Fibroblast of skin of left biceps (primary cell): ENCODE measurements around the gene ISLR2.

Experiments used
- DNase-seq, 2 experiments: peaks; one replicate each; pipeline ENCODE4 v3.0.0-alpha.2; 2013; ENCODE audit warnings: low read depth in 2 of 2

Gene ISLR2

DNA sequence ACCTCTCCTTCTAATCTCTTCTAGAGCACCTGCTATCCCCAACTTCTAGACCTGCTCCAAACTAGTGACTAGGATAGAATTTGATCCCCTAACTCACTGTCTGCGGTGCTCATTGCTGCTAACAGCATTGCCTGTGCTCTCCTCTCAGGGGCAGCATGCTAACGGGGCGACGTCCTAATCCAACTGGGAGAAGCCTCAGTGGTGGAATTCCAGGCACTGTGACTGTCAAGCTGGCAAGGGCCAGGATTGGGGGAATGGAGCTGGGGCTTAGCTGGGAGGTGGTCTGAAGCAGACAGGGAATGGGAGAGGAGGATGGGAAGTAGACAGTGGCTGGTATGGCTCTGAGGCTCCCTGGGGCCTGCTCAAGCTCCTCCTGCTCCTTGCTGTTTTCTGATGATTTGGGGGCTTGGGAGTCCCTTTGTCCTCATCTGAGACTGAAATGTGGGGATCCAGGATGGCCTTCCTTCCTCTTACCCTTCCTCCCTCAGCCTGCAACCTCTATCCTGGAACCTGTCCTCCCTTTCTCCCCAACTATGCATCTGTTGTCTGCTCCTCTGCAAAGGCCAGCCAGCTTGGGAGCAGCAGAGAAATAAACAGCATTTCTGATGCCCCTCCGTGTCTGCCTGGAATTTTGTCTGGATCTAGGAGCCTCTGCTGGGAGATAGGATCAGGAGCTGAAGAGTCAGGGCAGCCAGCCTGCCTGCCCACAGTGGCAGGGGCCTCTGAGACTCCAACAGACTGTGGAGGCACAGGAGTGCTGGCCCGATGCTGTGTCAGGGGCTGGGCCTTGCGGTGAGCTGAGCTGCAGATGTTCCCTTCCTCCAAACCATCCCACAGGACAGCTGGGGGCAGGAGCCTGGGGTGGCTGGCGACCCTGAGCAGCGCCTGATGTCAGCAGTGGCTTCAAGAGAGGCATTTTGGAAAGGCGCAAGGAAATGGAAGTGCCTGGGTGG is 46.2 kb downstream of the ISLR2 start:
- no peak for DNase-seq

DNA sequence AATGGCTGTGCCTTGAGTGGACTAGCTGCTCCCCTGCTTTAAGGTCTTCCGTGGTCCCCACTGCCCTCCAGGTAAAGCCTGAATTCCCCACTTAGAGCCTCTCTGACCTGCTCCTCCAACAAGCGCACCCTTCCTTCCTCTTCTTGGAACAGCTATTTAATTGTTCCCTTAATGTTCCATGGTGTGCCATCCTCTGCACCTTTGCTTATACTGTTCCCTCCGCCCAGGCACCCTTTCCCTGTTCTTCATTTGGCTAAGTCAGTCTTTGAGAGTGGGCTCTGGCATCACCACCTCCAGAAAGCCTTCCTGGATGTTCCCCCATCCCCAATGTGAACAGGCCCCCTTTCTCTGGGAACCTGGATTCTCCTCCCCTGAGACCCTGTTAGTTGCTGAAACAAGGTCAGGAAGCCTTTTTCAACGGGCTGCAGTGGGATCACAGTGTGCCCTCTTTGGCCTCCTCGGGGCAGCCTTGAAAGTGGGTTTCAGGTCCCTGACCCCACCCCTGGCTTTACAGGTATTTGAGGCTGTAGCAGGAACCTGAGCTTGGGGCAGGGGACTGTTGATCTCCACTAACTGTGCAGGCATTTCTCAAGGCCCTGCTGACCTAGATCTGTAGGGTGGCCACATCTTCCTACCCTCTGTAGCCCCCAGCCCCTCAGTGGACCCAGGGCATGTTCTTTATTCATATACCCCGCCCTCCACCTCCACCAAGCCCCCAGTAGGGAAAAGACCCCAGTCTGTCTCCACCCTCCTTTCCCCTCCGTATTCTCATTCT is 48.1 kb downstream of the ISLR2 start:
- DNase-seq: no peak

DNA sequence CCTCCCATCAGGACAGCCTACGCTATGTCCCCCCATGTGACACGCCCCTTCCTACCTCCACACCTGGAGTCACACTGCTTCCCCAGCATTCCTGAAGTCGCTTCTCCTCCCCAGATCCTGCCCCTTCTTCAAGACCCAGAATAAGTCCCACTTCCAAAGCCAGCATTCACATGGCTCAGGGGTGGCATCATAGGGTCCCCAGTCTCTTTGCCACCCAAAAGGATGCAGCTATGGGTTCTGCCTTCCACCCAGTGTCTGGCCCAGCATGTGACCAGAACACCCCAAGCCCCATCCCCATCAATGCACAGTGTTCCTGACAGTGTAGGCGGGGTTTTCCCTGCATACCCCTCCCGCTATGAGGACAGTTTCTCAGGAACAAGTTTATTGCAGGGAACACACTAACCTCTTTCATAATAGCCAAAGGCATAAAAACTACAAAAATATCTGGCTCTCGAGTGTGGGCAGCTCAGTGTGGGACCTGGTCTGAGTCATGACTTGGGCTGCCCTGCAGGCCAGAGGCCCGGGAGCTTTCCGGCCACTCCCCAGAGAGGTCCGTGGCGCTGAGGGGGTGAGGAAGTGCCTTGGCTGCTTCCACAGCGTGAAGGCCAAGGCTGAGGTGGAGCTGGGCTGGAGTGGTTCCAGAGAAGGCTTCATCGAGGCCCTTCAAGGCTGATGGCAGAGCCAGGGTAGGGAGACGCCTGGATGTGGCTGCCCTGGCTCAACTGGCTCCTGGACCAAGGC is 48.9 kb downstream of the ISLR2 start:
- DNase-seq: peak in 1 of 2 experiments; percentile 32

- peak in 1 of 2 experiments; percentile 33 for DNase-seq
Observed at GRCh38 chr15:74179983-74180880, 49.8 kb downstream of the ISLR2 start.

DNA sequence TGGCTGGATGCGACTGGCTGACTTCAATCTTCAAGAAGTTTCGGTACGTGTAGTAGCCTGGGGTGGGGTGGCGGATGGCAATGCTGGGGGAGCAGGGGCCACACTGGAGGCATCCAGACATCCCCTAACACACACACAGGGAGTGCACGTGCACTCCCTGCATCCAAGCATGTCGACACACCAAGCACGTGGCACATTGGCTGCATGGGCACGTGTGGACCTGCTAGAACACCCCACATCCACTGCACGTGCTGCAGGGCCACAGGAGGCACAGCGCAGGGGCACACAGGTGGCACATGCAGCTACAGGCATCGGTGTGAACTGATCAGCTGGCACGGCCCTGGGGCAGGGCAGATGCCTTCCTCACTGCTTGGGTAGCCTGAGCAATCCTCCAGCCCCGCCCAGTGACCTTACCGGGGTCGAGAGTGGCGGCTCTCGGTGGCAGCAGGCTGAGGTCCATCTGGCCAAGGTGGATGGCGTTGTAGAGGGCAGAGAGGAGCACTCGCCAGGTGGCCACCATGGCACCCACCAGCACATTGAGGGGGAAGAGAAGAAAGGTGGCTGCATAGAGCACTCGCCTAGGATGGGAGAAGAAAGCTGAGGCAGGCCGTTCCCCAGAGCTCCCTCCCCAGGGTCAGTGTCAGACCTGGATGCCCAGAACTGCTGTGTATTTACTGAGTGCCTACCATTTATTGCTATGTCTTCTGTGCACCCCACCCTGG is 50.7 kb downstream of the ISLR2 start:
- no peak for DNase-seq

GRCh38 chr15:74182131-74182530 is 51.7 kb downstream of the ISLR2 start:
- no peak for DNase-seq

DNA sequence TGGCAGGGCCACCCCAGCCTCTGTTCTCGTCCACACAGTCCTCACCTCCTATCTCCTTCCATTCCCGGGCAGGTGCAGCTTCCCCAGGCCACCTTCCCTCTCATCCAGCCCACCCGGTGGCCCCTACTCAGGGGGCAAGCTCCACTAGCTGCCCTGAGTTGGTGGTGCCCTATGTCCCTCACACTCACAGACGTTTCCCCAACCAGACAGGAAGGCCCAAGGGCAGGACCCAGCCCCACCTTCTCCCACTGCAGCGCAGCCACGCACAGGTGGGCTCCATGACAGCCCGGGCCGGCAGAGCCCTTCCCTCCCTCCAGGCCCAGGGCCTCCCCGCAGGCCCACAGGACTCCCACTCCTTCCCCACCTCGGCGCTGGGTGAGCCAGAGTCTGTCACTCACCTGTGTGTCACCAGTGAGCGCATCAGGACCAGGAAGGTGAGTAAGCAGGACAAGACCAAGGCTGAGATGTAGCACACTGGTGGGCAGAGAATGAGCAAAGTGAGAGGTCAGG is 54.3 kb downstream of the ISLR2 start:
- DNase-seq: no peak

DNA sequence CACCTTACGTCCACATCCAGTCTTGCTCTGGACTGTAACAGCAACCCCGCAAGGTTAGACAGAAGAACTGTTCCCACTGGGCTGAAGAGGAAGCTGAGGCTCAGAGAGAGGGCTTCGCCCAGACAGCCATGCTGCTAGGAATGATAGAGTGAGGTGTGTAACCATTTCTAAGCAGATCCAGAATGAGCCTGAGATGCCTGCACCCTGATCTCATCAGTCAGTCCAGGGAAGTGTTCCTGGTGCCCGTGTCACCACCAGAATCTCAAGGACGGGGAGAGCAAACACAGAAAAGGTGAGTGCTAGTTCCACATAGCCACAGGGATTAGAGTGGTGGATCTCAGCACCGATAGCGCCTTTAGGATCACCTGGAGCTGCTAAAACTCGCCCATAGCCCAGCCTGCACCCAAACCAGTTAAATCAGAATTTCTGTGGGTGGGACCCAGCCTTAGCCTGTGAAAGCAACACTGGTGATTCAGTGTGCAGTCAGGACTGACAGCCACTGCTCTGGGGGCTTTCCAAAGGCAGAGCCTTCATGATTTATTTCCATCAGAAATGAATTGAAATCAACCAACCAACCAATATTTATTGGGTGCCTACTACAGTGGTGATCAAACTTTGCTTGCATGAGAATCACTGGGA is 55.4 kb downstream of the ISLR2 start:
- DNase-seq: no peak
